Measurements from ENCODE around the gene IRX4.

The IRX4 gene

DNA sequence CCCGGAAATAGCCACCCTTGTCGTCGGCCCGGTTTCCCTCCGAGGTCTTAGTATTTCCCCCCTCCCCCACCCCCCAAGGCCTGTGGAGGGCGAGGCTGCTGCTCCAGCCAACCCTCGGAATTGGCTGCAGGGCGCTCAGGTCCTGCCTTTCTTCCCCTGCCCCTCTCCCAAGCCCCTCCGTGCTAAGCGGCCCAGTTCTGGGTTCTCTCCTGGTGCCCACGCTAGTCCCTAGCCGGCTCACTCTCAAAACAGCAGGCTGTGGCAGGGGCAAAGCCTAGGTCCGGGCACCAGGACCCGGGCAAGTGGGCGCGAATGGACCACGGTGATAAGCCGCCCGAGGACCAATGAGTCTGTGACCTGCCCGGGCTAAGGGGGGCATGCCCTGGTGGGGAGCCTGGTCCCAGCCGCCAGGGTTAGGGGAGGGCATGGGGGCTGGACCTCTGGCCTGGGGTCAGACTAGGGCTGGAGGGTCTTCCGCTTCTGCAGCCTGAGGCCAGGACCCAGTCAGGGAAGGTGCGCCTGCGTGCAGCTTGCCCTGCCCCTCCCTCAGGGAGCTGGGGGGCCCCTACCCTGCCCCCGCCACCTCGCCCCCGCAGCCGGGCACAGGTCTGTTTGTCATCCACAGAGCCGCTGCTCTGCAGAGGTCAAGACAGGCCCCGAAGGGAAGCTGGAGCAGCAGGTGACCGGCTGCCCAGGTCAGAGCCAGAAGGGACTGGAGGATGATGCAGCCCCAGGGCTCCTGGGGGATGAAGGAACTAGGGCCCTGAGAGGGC lies 5.0 kb upstream of the IRX4 start:
- H3K4me3 ChIP-seq (ENCODE audit: low read depth, low read length), result no peak overlapping the region
- TF ChIP-seq, protein P1, sequence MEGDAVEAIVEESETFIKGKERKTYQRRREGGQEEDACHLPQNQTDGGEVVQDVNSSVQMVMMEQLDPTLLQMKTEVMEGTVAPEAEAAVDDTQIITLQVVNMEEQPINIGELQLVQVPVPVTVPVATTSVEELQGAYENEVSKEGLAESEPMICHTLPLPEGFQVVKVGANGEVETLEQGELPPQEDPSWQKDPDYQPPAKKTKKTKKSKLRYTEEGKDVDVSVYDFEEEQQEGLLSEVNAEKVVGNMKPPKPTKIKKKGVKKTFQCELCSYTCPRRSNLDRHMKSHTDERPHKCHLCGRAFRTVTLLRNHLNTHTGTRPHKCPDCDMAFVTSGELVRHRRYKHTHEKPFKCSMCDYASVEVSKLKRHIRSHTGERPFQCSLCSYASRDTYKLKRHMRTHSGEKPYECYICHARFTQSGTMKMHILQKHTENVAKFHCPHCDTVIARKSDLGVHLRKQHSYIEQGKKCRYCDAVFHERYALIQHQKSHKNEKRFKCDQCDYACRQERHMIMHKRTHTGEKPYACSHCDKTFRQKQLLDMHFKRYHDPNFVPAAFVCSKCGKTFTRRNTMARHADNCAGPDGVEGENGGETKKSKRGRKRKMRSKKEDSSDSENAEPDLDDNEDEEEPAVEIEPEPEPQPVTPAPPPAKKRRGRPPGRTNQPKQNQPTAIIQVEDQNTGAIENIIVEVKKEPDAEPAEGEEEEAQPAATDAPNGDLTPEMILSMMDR (IDR thresholded peaks at IDR 0.05; ENCODE audit: low read depth, low read length), result no peak
- in situ Hi-C loops (cut with HindIII; ENCODE audit: low sequenced_read_pairs), result no loop called here
- DNase-seq (ENCODE audit: low read depth, low spot score), result no peak

GRCh38 chr5:1886846-1887587 lies 4.3 kb upstream of the IRX4 start:
- in situ Hi-C loops (cut with HindIII; ENCODE audit: low sequenced_read_pairs), result no loop called here
- no peak for DNase-seq (ENCODE audit: low read depth, low spot score)
- no peak overlapping the region for H3K4me3 ChIP-seq (ENCODE audit: low read depth, low read length)
- TF ChIP-seq, protein P1 (IDR thresholded peaks at IDR 0.05; ENCODE audit: low read depth, low read length), result no peak

GRCh38 chr5:1885868-1886845 lies 3.4 kb upstream of the IRX4 start:
- in situ Hi-C loops (cut with HindIII; ENCODE audit: low sequenced_read_pairs), result no loop called here
- TF ChIP-seq, protein P1 (IDR thresholded peaks at IDR 0.05; ENCODE audit: low read depth, low read length), result no peak
- DNase-seq (ENCODE audit: low read depth, low spot score), result no peak
- no peak overlapping the region for H3K4me3 ChIP-seq (ENCODE audit: low read depth, low read length)

DNA sequence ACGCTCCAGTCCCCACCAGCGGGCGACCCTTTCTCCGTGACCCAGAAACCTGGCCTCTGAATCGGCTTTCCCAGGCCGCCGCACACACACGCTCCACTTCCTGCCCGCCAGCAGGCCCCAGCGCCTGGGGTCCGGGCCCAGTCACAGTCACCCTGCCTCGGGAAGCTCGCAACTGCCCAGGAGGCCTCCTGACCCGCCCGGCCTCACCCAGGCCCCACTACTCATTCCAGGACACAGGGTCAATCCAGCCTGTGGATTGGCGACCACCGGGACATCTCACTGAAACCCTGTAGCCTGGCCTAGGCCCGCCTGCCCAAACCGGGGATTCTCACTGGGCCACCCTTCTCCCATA lies 2.7 kb upstream of the IRX4 start:
- no peak for DNase-seq (ENCODE audit: low read depth, low spot score)
- TF ChIP-seq, protein P1 (IDR thresholded peaks at IDR 0.05; ENCODE audit: low read depth, low read length), result no peak
- in situ Hi-C loops (cut with HindIII; ENCODE audit: low sequenced_read_pairs), result no loop called here
- H3K4me3 ChIP-seq (ENCODE audit: low read depth, low read length), result no peak overlapping the region

DNA sequence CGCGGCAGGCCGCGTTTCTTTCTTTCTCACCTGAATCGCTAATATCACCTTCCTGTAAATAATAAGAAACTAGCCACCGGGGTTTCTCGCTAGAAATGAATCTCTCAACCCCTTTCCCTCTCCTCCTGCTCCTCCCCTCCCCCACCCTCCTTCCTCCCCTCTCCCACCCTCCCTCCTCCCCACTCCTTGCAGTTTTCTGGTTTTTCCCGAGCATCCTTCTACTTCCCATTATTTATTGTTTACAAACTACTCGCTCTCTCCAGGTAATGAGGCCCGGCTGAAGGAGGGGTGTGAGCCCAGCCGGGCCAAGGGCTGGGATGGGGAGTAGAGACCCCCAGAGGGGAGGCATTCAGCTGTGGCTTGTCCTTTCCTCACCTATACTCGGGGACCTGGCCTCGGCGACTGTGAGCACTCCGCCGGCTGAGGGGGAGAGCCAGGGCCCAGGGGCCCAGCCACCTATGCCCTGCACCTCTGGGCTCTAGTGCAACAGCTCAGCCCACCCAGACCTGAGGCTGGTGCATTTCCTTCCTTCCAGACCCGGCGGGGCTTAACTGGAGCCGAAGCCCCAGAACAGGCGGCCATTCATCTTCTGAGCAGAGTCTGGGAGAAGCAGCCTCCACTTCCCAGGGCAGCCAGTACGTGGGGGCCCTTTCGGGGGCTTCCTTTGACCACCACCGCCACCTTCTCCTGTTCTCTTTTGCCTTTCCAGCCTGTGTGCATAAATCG lies 2.1 kb upstream of the IRX4 start:
- H3K4me3 ChIP-seq (ENCODE audit: low read depth, low read length), result no peak overlapping the region
- in situ Hi-C loops (cut with HindIII; ENCODE audit: low sequenced_read_pairs), result no loop called here
- TF ChIP-seq, protein P1 (IDR thresholded peaks at IDR 0.05; ENCODE audit: low read depth, low read length), result no peak
- no peak for DNase-seq (ENCODE audit: low read depth, low spot score)
